Thyroid gland (tissue), 4 donors: ENCODE data around the gene NSMCE1. TPM values are rescaled to one million over a fixed set of nuclear protein-coding genes. Genes with fewer than 3 reads are reported as not detected.
A peak's percentile ranks its signal among the peaks of the same experiment; 100 is the strongest.
"Not testable (repeated sequence)": the region's sequence is repeated elsewhere in the genome, so short reads cannot be mapped to it uniquely, and the experiment has no call there.

Experiments used
- DNase-seq, 2 donors: peaks; one replicate each; pipeline ENCODE4 v3.0.0-alpha.2; 2019
- H3K27ac ChIP-seq, 3 donors: fragments of 200-600 bp; sonication (generic); 1 replicate in 2 of 3; 2 replicates in 1 of 3; pipeline ENCODE4 v1.5.1; 2016 to 2019; ENCODE audit warnings: mild to moderate bottlenecking in 1 of 3, moderate library complexity in 1 of 3
- H3K27me3 ChIP-seq: fragments of 200-600 bp; sonication (generic); one replicate; pipeline ENCODE4 v1.5.1; 2019
- H3K36me3 ChIP-seq, 2 donors: fragments of 200-600 bp; sonication (generic); one replicate each; pipeline ENCODE4 v1.5.1; 2016 to 2019
- H3K4me1 ChIP-seq, 2 donors: fragments of 200-600 bp; sonication (generic); one replicate each; pipeline ENCODE4 v1.5.1; 2017 to 2019
- H3K4me3 ChIP-seq, 3 donors: fragments of 200-600 bp; sonication (generic); replicated peaks in 1 of 3; 1 replicate in 2 of 3; 2 replicates in 1 of 3; pipeline ENCODE4 v1.5.1; 2016; ENCODE audit warnings: mild to moderate bottlenecking in 1 of 3
- H3K9me3 ChIP-seq: fragments of 200-600 bp; sonication (generic); one replicate; pipeline ENCODE4 v1.5.1; 2017
- CTCF ChIP-seq, 6 experiments: fragments of 200-600 bp in 3 of 6; fragments of 450-650 bp in 3 of 6; sonication (generic) in 3 of 6; IDR thresholded peaks; one replicate each; pipeline ENCODE4 v1.5.1; 2016 to 2019; ENCODE audit warnings: antibody characterized with exemption in 6 of 6, mild to moderate bottlenecking in 2 of 6, inconsistent platforms in 1 of 6, moderate library complexity in 1 of 6
- POLR2A ChIP-seq, 2 donors: fragments of 450-650 bp; IDR thresholded peaks; one replicate each; pipeline ENCODE4 v1.6.1; 2017; ENCODE audit warnings: antibody characterized with exemption in 2 of 2, mild to moderate bottlenecking in 2 of 2, moderate library complexity in 1 of 2
- WGBS, 2 donors: methylation state at CpG; one replicate each; pipeline ENCODE4 v1.1.5; 2017; 5-methylcytosine and 5-hydroxymethylcytosine counted together
- intact Hi-C: fragments of 100-400 bp; cut with DNase I; formaldehyde crosslinking; loops from one replicate; pipeline ENCODE4 v1.15.1; 2023
- total RNA-seq, 4 donors: library from RNA; depleted of rRNA; stranded (reverse); fragments of >200 nt; gene quantifications; one replicate each; pipeline ENCODE4 v1.2.3, GENCODE V29; 2016

NSMCE1 gene
- total RNA-seq, 4 donors from 2014 or later: 40.5 to 52.6 (median 48.8) TPM

GRCh38 chr16:27205423-27206065 lies 63.0 kb downstream of the NSMCE1 start:
- TF ChIP-seq POLR2A (IDR thresholded peaks at IDR 0.05) (no peak), CTCF (IDR thresholded peaks at IDR 0.05) (no peak)
- Histone ChIP-seq H3K27ac (no peak overlapping the region), H3K4me3 (no peak overlapping the region), H3K27me3 (no peaks in the 10 kb centered on the region), H3K36me3 (peaks cover 4 to 5% of the 10 kb centered on the region in 2 donors), H3K4me1 (peaks cover 10 to 29% of the 10 kb centered on the region in 2 donors), H3K9me3 (no peaks in the 10 kb centered on the region)
- 89 to 92% methylated on average over 10 of the region's 10 CpGs for WGBS, 2 donors
- no peak for DNase-seq
- intact Hi-C loops: loop anchor here (10.0 kb wide), 1 partner anchor 339 kb away; the partner anchor contains the start of gene GTF3C1

GRCh38 chr16:27204312-27204915 lies 64.2 kb downstream of the NSMCE1 start:
- Histone ChIP-seq H3K36me3 (no peaks in the 10 kb centered on the region), H3K27ac (peak overlapping the region; percentile 93 to 96 (median 96)), H3K27me3 (no peaks in the 10 kb centered on the region), H3K4me3 (peak overlapping the region in 2 of 3 donors; percentile 39 to 43), H3K9me3 (no peaks in the 10 kb centered on the region), H3K4me1 (peaks cover 10 to 29% of the 10 kb centered on the region in 2 donors)
- no peak for DNase-seq
- intact Hi-C loops: loop anchor here (10.0 kb wide), 1 partner anchor 340 kb away; the partner anchor contains the start of gene GTF3C1
- 63 to 64% methylated on average over 14 of the region's 14 CpGs for WGBS, 2 donors
- no peak for TF ChIP-seq CTCF (IDR thresholded peaks at IDR 0.05)
- no peak for TF ChIP-seq POLR2A (IDR thresholded peaks at IDR 0.05)

- TF ChIP-seq POLR2A (IDR thresholded peaks at IDR 0.05) (peak in 1 of 2 donors; percentile 71), CTCF (IDR thresholded peaks at IDR 0.05) (no peak)
- Histone ChIP-seq H3K4me3 (peak within 1 kb of the TSS; percentile 43 to 56 (median 50)), H3K27ac (peak within 1 kb of the TSS; percentile 93 to 96 (median 96)), H3K27me3 (no peaks in the 10 kb centered on the region), H3K36me3 (no peaks in the 10 kb centered on the region), H3K4me1 (peaks cover 10 to 28% of the 10 kb centered on the region in 2 donors), H3K9me3 (no peaks in the 10 kb centered on the region)
- intact Hi-C loops: loop anchor here (10.0 kb wide), 1 partner anchor 341 kb away; the partner anchor contains the start of gene GTF3C1
- WGBS, 2 donors: 1% methylated on average over 28 to 48 of the region's 70 CpGs
- peak; percentile 99 for DNase-seq
Observed at GRCh38 chr16:27203507-27204311, 64.9 kb downstream of the NSMCE1 start, which contains the start of gene KDM8. TSS of gene KDM8 (plus strand) at chr16:27203526. CDS start at chr16:27210124, 6,598 bp downstream.

GRCh38 chr16:27202923-27203506 lies 65.6 kb downstream of the NSMCE1 start:
- no peak for TF ChIP-seq CTCF (IDR thresholded peaks at IDR 0.05)
- no peak for TF ChIP-seq POLR2A (IDR thresholded peaks at IDR 0.05)
- intact Hi-C loops: loop anchor here (10.0 kb wide), 1 partner anchor 342 kb away; the partner anchor contains the start of gene GTF3C1
- 23 to 25% methylated on average over 18 to 19 of the region's 19 CpGs for WGBS, 2 donors
- peak; percentile 91 for DNase-seq
- Histone ChIP-seq H3K27ac (peak overlapping the region; percentile 93 to 96 (median 96)), H3K36me3 (no peaks in the 10 kb centered on the region), H3K4me3 (peak overlapping the region; percentile 24 to 56 (median 50)), H3K27me3 (no peaks in the 10 kb centered on the region), H3K4me1 (peaks cover 10 to 22% of the 10 kb centered on the region in 2 donors), H3K9me3 (no peaks in the 10 kb centered on the region)

DNA sequence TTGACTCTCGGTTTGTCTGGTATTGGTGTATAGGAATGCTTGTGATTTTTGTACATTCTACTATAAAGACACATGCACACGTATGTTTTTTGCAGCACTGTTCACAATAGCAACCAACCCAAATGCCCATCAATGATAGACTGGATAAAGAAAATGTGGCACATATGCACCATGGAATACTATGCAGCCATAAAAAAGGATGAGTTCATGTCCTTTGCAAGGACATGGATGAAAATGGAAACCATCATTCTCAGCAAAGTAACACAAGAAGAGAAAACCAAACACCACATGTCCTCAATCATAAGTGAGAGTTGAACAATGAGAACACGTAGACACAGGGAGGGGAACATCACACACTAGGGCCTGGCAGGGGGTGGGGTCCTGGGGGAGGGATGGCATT lies 67.7 kb downstream of the NSMCE1 start:
- H3K4me3 ChIP-seq, H3K27me3 ChIP-seq, H3K36me3 ChIP-seq, H3K9me3 ChIP-seq, DNase-seq, H3K27ac ChIP-seq: not testable (repeated sequence)
- WGBS, 2 donors: 87 to 91% methylated on average over 3 of the region's 3 CpGs
- peaks cover 10 to 11% of the 10 kb centered on the region in 2 donors for H3K4me1 ChIP-seq
- intact Hi-C loops: loop anchor here (10.0 kb wide), 1 partner anchor 344 kb away; the partner anchor contains the start of gene GTF3C1
